GM21825 (cell line): ENCODE data around the gene SRF.
A peak's percentile ranks its signal among the peaks of the same experiment; 100 is the strongest.

Experiments
- ATAC-seq: cut with Tn5 transposase; IDR thresholded peaks from one replicate; pipeline ENCODE4 v1.9.1; 2021; ENCODE audit warnings: mild to moderate bottlenecking, moderate library complexity; ENCODE audit not compliant: unreplicated experiment

Gene SRF

GRCh38 chr6:43146709-43147688 lies 24.1 kb upstream of the SRF start:
- ATAC-seq: no peak

GRCh38 chr6:43147691-43148477 lies 23.2 kb upstream of the SRF start:
- ATAC-seq: no peak

- ATAC-seq: no peak
Observed at GRCh38 chr6:43149265-43149664, 21.8 kb upstream of the SRF start.

GRCh38 chr6:43150051-43150751 lies 20.9 kb upstream of the SRF start:
- ATAC-seq: no peak

GRCh38 chr6:43159599-43159998 lies 11.5 kb upstream of the SRF start:
- ATAC-seq: no peak

GRCh38 chr6:43163899-43164298 lies 7.2 kb upstream of the SRF start:
- no peak for ATAC-seq

GRCh38 chr6:43170417-43170930 lies 595 bp upstream of the SRF start:
- no peak for ATAC-seq

- peak; percentile 4 for ATAC-seq
Observed at GRCh38 chr6:43171707-43172103, 636 bp downstream of the SRF start.

- ATAC-seq: no peak
Observed at GRCh38 chr6:43172104-43173007, 1.3 kb downstream of the SRF start.

GRCh38 chr6:43173591-43174262 lies 2.7 kb downstream of the SRF start:
- ATAC-seq: no peak

GRCh38 chr6:43174263-43175112 lies 3.4 kb downstream of the SRF start:
- ATAC-seq: peak; percentile 72

- ATAC-seq: no peak
Observed at GRCh38 chr6:43175676-43176422, 4.8 kb downstream of the SRF start.

- ATAC-seq: no peak
Observed at GRCh38 chr6:43176423-43176786, 5.3 kb downstream of the SRF start.

- ATAC-seq: no peak
Observed at GRCh38 chr6:43178150-43178549, 7.1 kb downstream of the SRF start.

GRCh38 chr6:43178951-43179830 lies 8.1 kb downstream of the SRF start:
- no peak for ATAC-seq

GRCh38 chr6:43180058-43180457 lies 9.0 kb downstream of the SRF start:
- ATAC-seq: no peak

GRCh38 chr6:43180985-43181384 lies 9.9 kb downstream of the SRF start:
- no peak for ATAC-seq
